Measurements from ENCODE around the gene GUCA2B. TPM values are rescaled to one million over a fixed set of nuclear protein-coding genes. Genes with fewer than 3 reads are reported as not detected.

GUCA2B gene
- total RNA-seq = not detected in 2 replicates

DNA sequence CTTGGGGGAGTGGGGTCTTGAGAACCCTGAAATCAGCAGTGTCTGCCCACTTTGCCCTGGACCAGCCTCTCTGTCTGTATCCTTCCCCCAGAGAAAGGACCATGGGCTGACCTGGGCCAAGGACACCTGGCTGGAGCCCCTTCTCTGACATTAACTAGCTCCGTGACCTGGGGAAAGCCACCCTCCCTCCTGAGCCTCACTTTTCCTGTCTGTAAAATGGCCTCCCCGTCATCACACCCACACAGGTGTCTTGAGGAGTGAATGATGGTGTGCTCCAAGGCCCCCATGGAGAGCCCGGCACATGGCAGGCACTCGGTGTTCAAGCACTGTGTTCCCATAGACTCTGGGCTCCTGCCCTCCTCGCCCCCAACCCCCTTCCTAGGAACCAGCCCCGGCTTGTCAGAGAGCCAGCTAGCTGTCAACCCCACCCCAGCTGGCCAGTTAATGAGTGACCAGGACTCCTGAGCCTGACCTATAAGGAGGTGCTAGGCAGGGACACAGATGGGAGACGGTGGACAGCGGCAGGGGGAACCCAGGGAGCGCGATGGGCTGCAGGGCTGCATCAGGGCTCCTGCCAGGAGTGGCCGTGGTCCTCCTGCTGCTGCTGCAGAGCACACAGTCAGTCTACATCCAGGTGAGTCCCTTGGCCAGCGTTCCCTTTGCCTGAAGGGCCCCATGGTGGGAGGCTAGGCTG, at the start of gene GUCA2B:
Gene GUCA2B, plus strand, starts transcription at position 504 of the 694 bp plus-strand sequence. Its CDS starts 41 bp downstream, at position 545.

DNA sequence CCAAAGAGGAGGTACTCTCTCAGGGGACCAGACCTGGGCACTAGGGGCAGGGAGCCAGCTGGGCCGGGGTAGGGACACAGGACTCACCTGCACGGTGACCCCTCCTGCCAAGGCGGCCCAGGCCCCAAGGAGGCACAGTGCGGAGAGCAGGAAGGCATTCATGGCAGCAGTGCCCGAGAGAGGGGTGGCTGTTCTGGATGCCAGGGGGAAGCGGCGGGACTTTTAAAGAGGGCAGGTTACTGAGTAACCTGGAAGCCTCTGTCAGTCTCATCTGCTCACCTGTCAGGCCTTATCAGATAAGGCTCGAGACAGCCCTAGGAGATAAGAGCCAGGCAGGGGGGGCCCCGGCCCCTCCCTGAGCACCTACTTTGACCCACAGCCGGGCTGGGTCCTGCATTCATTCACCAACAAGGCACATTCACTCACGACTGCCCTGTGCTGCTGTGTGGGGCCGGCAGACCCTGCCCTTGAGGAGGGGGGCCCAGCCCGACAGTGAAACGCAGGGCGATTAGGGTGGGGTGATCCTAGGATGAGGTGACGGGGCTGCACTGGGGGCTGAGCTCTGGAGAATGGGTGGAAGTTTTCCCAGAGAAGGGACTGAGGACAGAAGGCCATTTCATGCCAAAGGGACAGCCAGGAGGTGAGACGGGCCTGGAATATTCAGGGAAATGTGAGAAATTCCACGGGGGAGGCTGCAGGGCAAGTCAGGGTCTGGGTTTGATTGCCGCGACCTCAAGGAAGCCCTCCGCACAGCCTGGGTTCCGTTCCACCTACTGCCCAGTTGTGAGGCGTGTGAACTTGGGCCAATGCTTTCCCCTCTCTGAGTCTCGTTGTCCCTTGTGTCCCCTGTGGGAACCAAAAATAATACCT, 11.6 kb downstream of the GUCA2B start, which contains the start of gene GUCA2A:
Gene GUCA2A, minus strand, starts transcription at position 195 of the 870 bp plus-strand sequence. Its CDS starts 33 bp downstream, at position 162.

Other genes starting within 250 kb of the GUCA2B start
- 0.17 and 0.79 TPM in 2 replicates for gene HIVEP3, start 234.5 kb upstream of the GUCA2B start, total RNA-seq
- not detected in 2 replicates for gene GUCA2A, start 11.3 kb downstream of the GUCA2B start, total RNA-seq
- gene FOXJ3, start 181.8 kb downstream of the GUCA2B start, total RNA-seq = 6.4 and 15.0 TPM in 2 replicates
- gene RIMKLA, start 227.4 kb downstream of the GUCA2B start, total RNA-seq = under 0.01 TPM in 1 of 2 replicates, not detected in the other

Measured in bronchial smooth muscle cell (primary cell).